ENCODE results near the gene SLC23A2. TPM values are rescaled to one million over a fixed set of nuclear protein-coding genes. Genes with fewer than 3 reads are reported as not detected.

The SLC23A2 gene
- total RNA-seq, 4 donors from 2014 or later: 3.6 to 15.1 (median 11.1) TPM

DNA sequence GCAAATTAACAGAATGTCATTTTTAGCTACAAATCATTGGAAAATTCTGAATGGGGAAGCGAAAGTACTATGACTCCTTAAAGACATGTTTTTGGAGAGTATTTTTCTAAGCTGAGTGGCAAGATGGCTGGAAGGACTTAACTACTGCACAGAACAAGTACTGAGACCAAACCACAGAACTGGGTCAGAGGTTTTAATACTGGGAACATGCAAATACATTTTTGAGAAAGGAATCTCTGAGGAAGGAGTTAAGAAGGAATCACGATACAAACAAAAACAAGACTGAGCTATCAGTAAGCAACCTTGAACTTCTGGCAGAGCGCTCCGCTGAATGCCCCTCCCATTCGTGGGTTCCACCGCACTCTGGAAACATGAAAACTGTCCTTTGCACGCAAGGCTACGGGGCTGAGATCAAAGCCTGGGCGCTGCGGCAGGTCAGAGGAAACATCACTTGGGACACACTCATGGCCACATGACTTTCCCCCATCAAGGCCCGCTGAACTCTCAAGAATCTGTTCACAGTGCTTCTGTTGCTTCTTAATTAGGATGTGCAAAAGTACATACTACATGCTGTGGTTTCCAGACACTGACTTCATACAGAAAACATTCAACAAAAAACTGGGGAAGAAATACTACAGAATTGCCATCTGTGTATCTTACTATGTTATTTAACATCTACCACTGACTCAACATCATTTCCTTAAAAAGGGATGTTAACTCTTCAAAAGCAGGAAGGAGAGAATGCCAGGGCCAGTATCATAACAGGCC is 27.8 kb downstream of the SLC23A2 start:
- DNase-seq: no peak
- H3K36me3 ChIP-seq: peaks cover 0 to 21% (median 0%) of the 10 kb centered on the region in 3 donors
- WGBS, 2 donors: 37 to 52% methylated on average over 11 of the region's 11 CpGs
- H3K9me3 ChIP-seq: no peaks in the 10 kb centered on the region
- peak overlapping the region in 3 of 4 donors; percentile 24 to 56 (median 26) for H3K4me3 ChIP-seq
- peak overlapping the region; percentile 58 to 84 (median 82) for H3K27ac ChIP-seq
- peaks cover 0 to 36% (median 12%) of the 10 kb centered on the region in 3 donors for H3K4me1 ChIP-seq
- H3K27me3 ChIP-seq: no peaks in the 10 kb centered on the region
- intact Hi-C loops (cut with DNase I): no loop called here
- TF ChIP-seq, protein P1, sequence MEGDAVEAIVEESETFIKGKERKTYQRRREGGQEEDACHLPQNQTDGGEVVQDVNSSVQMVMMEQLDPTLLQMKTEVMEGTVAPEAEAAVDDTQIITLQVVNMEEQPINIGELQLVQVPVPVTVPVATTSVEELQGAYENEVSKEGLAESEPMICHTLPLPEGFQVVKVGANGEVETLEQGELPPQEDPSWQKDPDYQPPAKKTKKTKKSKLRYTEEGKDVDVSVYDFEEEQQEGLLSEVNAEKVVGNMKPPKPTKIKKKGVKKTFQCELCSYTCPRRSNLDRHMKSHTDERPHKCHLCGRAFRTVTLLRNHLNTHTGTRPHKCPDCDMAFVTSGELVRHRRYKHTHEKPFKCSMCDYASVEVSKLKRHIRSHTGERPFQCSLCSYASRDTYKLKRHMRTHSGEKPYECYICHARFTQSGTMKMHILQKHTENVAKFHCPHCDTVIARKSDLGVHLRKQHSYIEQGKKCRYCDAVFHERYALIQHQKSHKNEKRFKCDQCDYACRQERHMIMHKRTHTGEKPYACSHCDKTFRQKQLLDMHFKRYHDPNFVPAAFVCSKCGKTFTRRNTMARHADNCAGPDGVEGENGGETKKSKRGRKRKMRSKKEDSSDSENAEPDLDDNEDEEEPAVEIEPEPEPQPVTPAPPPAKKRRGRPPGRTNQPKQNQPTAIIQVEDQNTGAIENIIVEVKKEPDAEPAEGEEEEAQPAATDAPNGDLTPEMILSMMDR (IDR thresholded peaks at IDR 0.05): no peak
- no peak for TF ChIP-seq POLR2A (IDR thresholded peaks at IDR 0.05)

DNA sequence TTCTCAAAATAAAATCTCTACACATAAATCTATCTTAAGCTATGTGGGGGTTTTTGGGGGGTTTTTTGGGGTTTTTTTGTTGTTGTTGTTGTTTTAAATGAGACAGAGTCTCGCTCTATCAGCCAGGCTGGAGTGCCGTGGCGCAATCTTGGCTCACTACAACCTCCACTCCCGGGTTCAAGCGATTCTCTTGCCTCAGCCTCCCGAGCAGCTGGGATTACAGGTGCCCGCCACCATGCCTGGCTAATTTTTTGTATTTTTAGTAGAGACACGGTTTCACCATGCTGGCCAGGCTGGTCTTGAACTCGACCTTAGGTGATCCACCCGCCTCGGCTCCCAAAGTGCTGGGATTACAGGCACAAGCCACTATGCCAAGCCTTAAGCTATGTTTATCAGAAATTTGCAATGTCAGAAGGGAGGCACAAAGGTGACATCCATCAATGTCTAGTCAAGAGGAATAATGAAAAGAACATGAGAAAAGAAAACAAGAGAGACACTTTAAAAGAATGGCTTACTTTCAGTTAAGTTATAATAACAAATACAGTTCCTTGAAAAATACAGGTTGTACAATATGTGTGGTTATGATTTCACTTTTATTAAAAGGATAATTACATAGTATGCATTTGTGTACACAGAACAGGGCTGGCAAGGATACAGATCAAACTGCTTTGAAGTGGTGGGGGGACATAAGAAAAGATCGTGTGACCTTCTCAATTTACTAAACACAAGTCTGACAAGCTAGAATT is 28.6 kb downstream of the SLC23A2 start:
- Histone ChIP-seq H3K27me3 (no peaks in the 10 kb centered on the region), H3K27ac (peak overlapping the region; percentile 58 to 84 (median 82)), H3K4me3 (peak overlapping the region in 3 of 4 donors; percentile 24 to 56 (median 26)), H3K9me3 (no peaks in the 10 kb centered on the region), H3K4me1 (peaks cover 0 to 30% (median 8%) of the 10 kb centered on the region in 3 donors), H3K36me3 (peaks cover 0 to 27% (median 4%) of the 10 kb centered on the region in 3 donors)
- no peak for DNase-seq
- intact Hi-C loops (cut with DNase I): no loop called here
- WGBS, 2 donors: 52 to 62% methylated on average over 12 of the region's 12 CpGs
- TF ChIP-seq POLR2A (IDR thresholded peaks at IDR 0.05): no peak
- TF ChIP-seq, protein P1 (IDR thresholded peaks at IDR 0.05): no peak

DNA sequence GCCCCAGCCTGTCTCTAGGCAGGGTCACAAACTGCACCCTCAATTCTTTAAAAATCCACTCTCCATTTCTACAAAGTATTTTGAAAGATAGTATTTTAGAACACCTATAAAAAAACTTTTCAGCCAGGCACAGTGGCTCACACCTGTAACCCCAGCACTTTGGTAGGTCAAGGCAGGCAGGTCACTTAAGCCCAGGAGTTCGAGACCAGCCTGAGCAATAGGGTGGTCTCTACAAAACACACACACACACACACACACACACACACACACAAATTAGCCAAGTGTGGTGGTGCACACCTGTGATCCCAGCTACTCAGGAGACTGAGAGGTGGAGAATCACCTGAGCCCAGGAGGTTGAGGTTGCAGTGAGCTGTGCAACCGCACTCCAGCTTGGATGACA is 30.2 kb downstream of the SLC23A2 start:
- Histone ChIP-seq H3K4me3 (no peak overlapping the region), H3K9me3 (no peaks in the 10 kb centered on the region), H3K4me1 (peaks cover 0 to 45% (median 8%) of the 10 kb centered on the region in 3 donors), H3K36me3 (peaks cover 0 to 27% (median 4%) of the 10 kb centered on the region in 3 donors), H3K27ac (no peak overlapping the region), H3K27me3 (no peaks in the 10 kb centered on the region)
- WGBS, 2 donors: 100% methylated on average over 1 of the region's 2 CpGs; no CpG with 5 or more reads in 1 of the 2 donors
- no peak for TF ChIP-seq POLR2A (IDR thresholded peaks at IDR 0.05)
- TF ChIP-seq, protein P1 (IDR thresholded peaks at IDR 0.05): no peak
- DNase-seq: no peak
- intact Hi-C loops (cut with DNase I): no loop called here

DNA sequence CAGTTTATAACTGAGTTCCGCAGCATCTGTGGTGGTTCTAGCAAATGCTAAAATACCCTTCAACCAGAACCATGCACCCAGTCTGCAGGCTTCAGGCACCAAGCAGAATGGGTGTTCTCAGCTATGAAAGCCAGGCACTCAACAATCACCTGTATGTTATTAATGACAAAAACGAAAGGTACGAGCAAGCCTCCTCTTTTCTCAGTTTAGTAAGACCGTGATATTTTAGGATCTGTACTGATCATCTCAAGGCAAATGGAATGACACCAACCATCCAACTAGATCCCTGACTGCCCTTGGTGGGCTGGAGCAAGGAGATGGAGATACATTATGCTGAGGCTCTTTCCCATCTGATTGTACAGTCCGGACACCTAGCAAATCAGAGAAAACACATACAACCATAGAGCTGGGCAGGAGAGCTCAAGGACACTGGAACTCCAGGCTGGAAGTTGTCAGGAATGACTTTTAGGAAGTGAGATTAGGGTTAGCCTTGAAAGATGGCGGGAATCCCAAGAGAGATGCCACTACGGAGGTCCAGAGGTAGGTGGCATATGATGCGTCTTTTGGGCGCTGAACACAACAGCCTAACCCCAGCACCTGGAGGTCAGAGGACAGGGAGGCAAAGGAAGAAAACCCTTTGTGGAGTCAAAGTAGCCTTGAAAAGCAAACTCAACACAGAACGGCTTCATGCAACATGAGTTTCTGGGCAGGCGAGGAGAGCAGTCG is 33.4 kb downstream of the SLC23A2 start:
- no peak for DNase-seq
- intact Hi-C loops (cut with DNase I): loop anchor here (10.0 kb wide), 1 partner anchor 137 kb away; no protein-coding TSS in a partner anchor
- no peaks in the 10 kb centered on the region for H3K27me3 ChIP-seq
- peaks cover 0 to 26% (median 0%) of the 10 kb centered on the region in 3 donors for H3K4me1 ChIP-seq
- H3K9me3 ChIP-seq: no peaks in the 10 kb centered on the region
- WGBS, 2 donors: 92 to 95% methylated on average over 12 of the region's 12 CpGs
- no peak for TF ChIP-seq POLR2A (IDR thresholded peaks at IDR 0.05)
- TF ChIP-seq, protein P1 (IDR thresholded peaks at IDR 0.05): no peak
- peaks cover 0 to 27% (median 4%) of the 10 kb centered on the region in 3 donors for H3K36me3 ChIP-seq
- no peak overlapping the region for H3K4me3 ChIP-seq
- H3K27ac ChIP-seq: peak overlapping the region in 1 of 4 donors; percentile 10
